PC-3 (cell line): Measurements from ENCODE around the gene CACNA1C.

Experiments
- EZH2 ChIP-seq: fragments of 300-600 bp; sonication (generic); IDR thresholded peaks from one replicate; pipeline ENCODE4 v1.6.1; 2017; ENCODE audit warnings: antibody characterized with exemption, mild to moderate bottlenecking, low read length; ENCODE audit not compliant: unreplicated experiment
- TF ChIP-seq, protein P1 (sequence below): fragments of 300-600 bp; sonication (generic); conservative IDR thresholded peaks from 2 replicates; pipeline ENCODE4 v1.5.1; 2017; ENCODE audit warnings: antibody characterized with exemption, low read depth, mild to moderate bottlenecking, low read length

DNA sequence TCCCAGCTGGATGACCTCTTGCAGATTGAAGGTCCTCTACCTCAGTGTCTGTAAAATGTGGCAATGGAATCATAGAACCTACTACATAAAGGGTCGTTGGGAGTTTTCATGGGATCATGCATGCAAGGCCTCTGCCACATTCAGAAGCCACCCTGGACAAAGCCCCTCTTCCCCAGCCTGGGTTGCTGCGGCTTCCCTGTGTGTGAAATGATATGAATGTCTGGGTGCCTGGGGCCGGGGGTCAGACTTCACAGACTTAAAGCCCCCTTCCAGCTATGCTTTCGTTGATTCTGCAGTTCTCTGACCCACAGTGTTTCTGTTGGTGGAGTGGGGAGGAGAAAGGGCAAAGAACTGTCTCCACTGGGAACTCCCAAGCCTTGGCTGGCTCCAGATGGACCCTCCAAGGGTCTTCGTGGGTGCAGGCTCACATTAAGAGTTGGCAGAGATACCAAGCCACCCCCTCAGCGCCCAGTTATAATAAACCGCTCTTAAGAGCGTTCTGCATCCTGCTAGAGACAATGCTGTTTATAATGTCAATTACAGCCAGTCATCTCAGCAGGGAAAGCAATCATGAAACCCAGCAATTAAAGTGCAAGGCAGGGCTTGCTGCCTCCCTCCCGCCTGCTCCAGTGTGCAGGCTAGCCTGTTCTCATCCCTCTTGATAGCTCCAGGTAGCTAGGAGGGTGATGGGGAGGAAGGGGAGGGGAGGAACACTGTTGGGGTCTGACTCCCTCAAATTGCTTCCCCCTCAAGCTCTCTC is 531.0 kb downstream of the CACNA1C start:
- TF ChIP-seq, protein P1, sequence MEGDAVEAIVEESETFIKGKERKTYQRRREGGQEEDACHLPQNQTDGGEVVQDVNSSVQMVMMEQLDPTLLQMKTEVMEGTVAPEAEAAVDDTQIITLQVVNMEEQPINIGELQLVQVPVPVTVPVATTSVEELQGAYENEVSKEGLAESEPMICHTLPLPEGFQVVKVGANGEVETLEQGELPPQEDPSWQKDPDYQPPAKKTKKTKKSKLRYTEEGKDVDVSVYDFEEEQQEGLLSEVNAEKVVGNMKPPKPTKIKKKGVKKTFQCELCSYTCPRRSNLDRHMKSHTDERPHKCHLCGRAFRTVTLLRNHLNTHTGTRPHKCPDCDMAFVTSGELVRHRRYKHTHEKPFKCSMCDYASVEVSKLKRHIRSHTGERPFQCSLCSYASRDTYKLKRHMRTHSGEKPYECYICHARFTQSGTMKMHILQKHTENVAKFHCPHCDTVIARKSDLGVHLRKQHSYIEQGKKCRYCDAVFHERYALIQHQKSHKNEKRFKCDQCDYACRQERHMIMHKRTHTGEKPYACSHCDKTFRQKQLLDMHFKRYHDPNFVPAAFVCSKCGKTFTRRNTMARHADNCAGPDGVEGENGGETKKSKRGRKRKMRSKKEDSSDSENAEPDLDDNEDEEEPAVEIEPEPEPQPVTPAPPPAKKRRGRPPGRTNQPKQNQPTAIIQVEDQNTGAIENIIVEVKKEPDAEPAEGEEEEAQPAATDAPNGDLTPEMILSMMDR, result no peak
- no peak for TF ChIP-seq EZH2
